PC-3 (cell line): ENCODE data around the gene LPCAT2.

Experiments used
- EZH2 ChIP-seq: fragments of 300-600 bp; sonication (generic); IDR thresholded peaks from one replicate; pipeline ENCODE4 v1.6.1; 2017; ENCODE audit warnings: antibody characterized with exemption, mild to moderate bottlenecking, low read length; ENCODE audit not compliant: unreplicated experiment
- EZH2phosphoT487 ChIP-seq: fragments of 300-600 bp; sonication (generic); IDR thresholded peaks from 2 replicates; pipeline ENCODE4 v1.6.1; 2018; ENCODE audit warnings: mild to moderate bottlenecking, antibody characterized with exemption, low read length, borderline replicate concordance
- TF ChIP-seq, protein P1 (sequence below): fragments of 300-600 bp; sonication (generic); conservative IDR thresholded peaks from 2 replicates; pipeline ENCODE4 v1.5.1; 2017; ENCODE audit warnings: antibody characterized with exemption, low read depth, mild to moderate bottlenecking, low read length

DNA sequence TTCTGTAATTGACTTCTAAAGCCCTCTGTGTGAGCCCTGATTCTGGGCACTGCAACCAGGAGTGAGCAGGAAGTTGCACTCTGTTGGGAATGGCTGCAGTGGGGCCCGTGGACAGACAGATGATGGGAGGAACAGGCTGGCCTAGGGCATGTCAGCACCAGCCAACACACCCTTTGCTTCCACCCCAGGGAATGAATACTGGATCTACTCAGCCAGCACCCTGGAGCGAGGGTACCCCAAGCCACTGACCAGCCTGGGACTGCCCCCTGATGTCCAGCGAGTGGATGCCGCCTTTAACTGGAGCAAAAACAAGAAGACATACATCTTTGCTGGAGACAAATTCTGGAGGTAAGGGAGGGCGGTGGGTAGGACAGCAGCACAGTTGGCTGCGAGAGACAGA is 10.8 kb upstream of the LPCAT2 start:
- TF ChIP-seq, protein P1, sequence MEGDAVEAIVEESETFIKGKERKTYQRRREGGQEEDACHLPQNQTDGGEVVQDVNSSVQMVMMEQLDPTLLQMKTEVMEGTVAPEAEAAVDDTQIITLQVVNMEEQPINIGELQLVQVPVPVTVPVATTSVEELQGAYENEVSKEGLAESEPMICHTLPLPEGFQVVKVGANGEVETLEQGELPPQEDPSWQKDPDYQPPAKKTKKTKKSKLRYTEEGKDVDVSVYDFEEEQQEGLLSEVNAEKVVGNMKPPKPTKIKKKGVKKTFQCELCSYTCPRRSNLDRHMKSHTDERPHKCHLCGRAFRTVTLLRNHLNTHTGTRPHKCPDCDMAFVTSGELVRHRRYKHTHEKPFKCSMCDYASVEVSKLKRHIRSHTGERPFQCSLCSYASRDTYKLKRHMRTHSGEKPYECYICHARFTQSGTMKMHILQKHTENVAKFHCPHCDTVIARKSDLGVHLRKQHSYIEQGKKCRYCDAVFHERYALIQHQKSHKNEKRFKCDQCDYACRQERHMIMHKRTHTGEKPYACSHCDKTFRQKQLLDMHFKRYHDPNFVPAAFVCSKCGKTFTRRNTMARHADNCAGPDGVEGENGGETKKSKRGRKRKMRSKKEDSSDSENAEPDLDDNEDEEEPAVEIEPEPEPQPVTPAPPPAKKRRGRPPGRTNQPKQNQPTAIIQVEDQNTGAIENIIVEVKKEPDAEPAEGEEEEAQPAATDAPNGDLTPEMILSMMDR = no peak
- TF ChIP-seq EZH2phosphoT487 (no peak), EZH2 (no peak)
